ENCODE data around the gene PIK3CG.

PIK3CG gene

GRCh38 chr7:106839511-106839910, 25.6 kb upstream of the PIK3CG start:
- Histone ChIP-seq H4K5ac (ENCODE audit: low read length) (no peak overlapping the region), H3K4me1 (ENCODE audit: control insufficient read depth, low read depth, low read length) (no peaks in the 10 kb centered on the region), H3K4me3 (ENCODE audit: low read length) (no peak overlapping the region), H3K27me3 (ENCODE audit: insufficient read depth, low read length, poor library complexity) (no peaks in the 10 kb centered on the region), H4K8ac (ENCODE audit: low read depth, low read length) (no peak overlapping the region), H3K23ac (ENCODE audit: low read length) (no peak overlapping the region), H3K4me2 (ENCODE audit: low read length) (no peak overlapping the region), H2BK120ac (ENCODE audit: low read depth, low read length) (no peak overlapping the region), H3K79me1 (ENCODE audit: low read length) (no peaks in the 10 kb centered on the region), H2AK5ac (ENCODE audit: low read length) (no peak overlapping the region), H3K79me2 (ENCODE audit: control insufficient read depth, insufficient read depth, low read length) (no peaks in the 10 kb centered on the region), H3K36me3 (ENCODE audit: control insufficient read depth, insufficient read depth, low read length) (no peaks in the 10 kb centered on the region), H3K27ac (ENCODE audit: low read depth, low read length) (no peak overlapping the region), H3K9ac (ENCODE audit: low read length) (no peak overlapping the region), H3K56ac (ENCODE audit: low read length) (no peak overlapping the region), H3K18ac (ENCODE audit: low read length) (no peak overlapping the region), H2BK5ac (ENCODE audit: low read length) (no peak overlapping the region), H3K4ac (ENCODE audit: low read depth, low read length) (no peak overlapping the region), H2BK15ac (replicated peaks; ENCODE audit: low read depth) (no peak overlapping the region)
- WGBS (ENCODE audit: extremely low coverage, insufficient coverage, low lambda C conversion rate), result no CpG with 5 or more reads among the region's 2 CpGs
- DNase-seq, result no peak

GRCh38 chr7:106840342-106840741, 24.7 kb upstream of the PIK3CG start:
- Histone ChIP-seq H4K8ac (ENCODE audit: low read depth, low read length) (no peak overlapping the region), H3K27me3 (ENCODE audit: insufficient read depth, low read length, poor library complexity) (no peaks in the 10 kb centered on the region), H2BK120ac (ENCODE audit: low read depth, low read length) (no peak overlapping the region), H3K4me1 (ENCODE audit: control insufficient read depth, low read depth, low read length) (no peaks in the 10 kb centered on the region), H3K36me3 (ENCODE audit: control insufficient read depth, insufficient read depth, low read length) (no peaks in the 10 kb centered on the region), H2BK15ac (replicated peaks; ENCODE audit: low read depth) (no peak overlapping the region), H3K4me2 (ENCODE audit: low read length) (no peak overlapping the region), H3K79me2 (ENCODE audit: control insufficient read depth, insufficient read depth, low read length) (no peaks in the 10 kb centered on the region), H3K4me3 (ENCODE audit: low read length) (no peak overlapping the region), H3K4ac (ENCODE audit: low read depth, low read length) (no peak overlapping the region), H3K18ac (ENCODE audit: low read length) (no peak overlapping the region), H2BK5ac (ENCODE audit: low read length) (no peak overlapping the region), H3K56ac (ENCODE audit: low read length) (no peak overlapping the region), H2AK5ac (ENCODE audit: low read length) (no peak overlapping the region), H3K79me1 (ENCODE audit: low read length) (no peaks in the 10 kb centered on the region), H3K27ac (ENCODE audit: low read depth, low read length) (no peak overlapping the region), H3K9ac (ENCODE audit: low read length) (no peak overlapping the region), H3K23ac (ENCODE audit: low read length) (no peak overlapping the region), H4K5ac (ENCODE audit: low read length) (no peak overlapping the region)
- DNase-seq, result peak; percentile 70
- WGBS (ENCODE audit: extremely low coverage, insufficient coverage, low lambda C conversion rate), result no CpG with 5 or more reads among the region's 1 CpG

DNA sequence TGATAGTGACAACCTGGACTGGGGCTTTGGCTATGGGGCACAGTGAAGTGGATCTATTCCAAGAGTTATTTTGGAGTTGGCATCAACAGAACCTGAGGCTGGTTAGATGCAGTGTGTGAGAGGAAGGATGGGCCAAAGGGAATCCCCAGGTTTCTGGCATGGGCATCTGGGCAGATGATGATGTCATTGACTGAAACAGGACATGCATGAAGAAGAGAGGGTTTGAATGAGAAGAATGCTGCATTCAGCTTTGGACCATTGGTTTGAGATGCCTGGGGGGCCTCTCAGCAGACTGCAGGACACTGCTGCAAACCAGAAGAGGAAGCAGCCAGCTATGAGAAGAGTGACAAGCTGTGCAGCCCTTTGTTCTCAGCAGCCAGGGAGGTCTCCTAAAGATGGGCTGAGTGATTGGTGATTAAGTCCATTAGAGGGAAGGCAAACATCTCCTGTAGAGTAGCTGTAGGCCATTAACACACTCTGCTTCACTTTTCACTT, 23.1 kb upstream of the PIK3CG start:
- Histone ChIP-seq H3K4me2 (ENCODE audit: low read length) (no peak overlapping the region), H3K18ac (ENCODE audit: low read length) (no peak overlapping the region), H2BK120ac (ENCODE audit: low read depth, low read length) (no peak overlapping the region), H3K4me1 (ENCODE audit: control insufficient read depth, low read depth, low read length) (no peaks in the 10 kb centered on the region), H3K79me1 (ENCODE audit: low read length) (no peaks in the 10 kb centered on the region), H3K23ac (ENCODE audit: low read length) (no peak overlapping the region), H3K4ac (ENCODE audit: low read depth, low read length) (no peak overlapping the region), H4K5ac (ENCODE audit: low read length) (no peak overlapping the region), H3K4me3 (ENCODE audit: low read length) (no peak overlapping the region), H3K27me3 (ENCODE audit: insufficient read depth, low read length, poor library complexity) (no peaks in the 10 kb centered on the region), H2AK5ac (ENCODE audit: low read length) (no peak overlapping the region), H3K36me3 (ENCODE audit: control insufficient read depth, insufficient read depth, low read length) (no peaks in the 10 kb centered on the region), H2BK5ac (ENCODE audit: low read length) (no peak overlapping the region), H3K79me2 (ENCODE audit: control insufficient read depth, insufficient read depth, low read length) (no peaks in the 10 kb centered on the region), H2BK15ac (replicated peaks; ENCODE audit: low read depth) (no peak overlapping the region), H3K56ac (ENCODE audit: low read length) (no peak overlapping the region), H3K9ac (ENCODE audit: low read length) (no peak overlapping the region), H3K27ac (ENCODE audit: low read depth, low read length) (no peak overlapping the region), H4K8ac (ENCODE audit: low read depth, low read length) (no peak overlapping the region)
- peak; percentile 78 for DNase-seq

GRCh38 chr7:106844279-106844997, 20.6 kb upstream of the PIK3CG start:
- Histone ChIP-seq H3K18ac (ENCODE audit: low read length) (no peak overlapping the region), H3K9ac (ENCODE audit: low read length) (no peak overlapping the region), H3K4me1 (ENCODE audit: control insufficient read depth, low read depth, low read length) (no peaks in the 10 kb centered on the region), H3K4me3 (ENCODE audit: low read length) (no peak overlapping the region), H3K56ac (ENCODE audit: low read length) (no peak overlapping the region), H4K8ac (ENCODE audit: low read depth, low read length) (no peak overlapping the region), H3K27ac (ENCODE audit: low read depth, low read length) (no peak overlapping the region), H3K79me2 (ENCODE audit: control insufficient read depth, insufficient read depth, low read length) (no peaks in the 10 kb centered on the region), H3K4me2 (ENCODE audit: low read length) (no peak overlapping the region), H3K79me1 (ENCODE audit: low read length) (no peaks in the 10 kb centered on the region), H3K4ac (ENCODE audit: low read depth, low read length) (no peak overlapping the region), H3K23ac (ENCODE audit: low read length) (no peak overlapping the region), H4K5ac (ENCODE audit: low read length) (no peak overlapping the region), H2BK15ac (replicated peaks; ENCODE audit: low read depth) (no peak overlapping the region), H3K36me3 (ENCODE audit: control insufficient read depth, insufficient read depth, low read length) (no peaks in the 10 kb centered on the region), H2BK120ac (ENCODE audit: low read depth, low read length) (no peak overlapping the region), H3K27me3 (ENCODE audit: insufficient read depth, low read length, poor library complexity) (no peaks in the 10 kb centered on the region), H2BK5ac (ENCODE audit: low read length) (no peak overlapping the region), H2AK5ac (ENCODE audit: low read length) (no peak overlapping the region)
- WGBS (ENCODE audit: extremely low coverage, insufficient coverage, low lambda C conversion rate), result no CpG with 5 or more reads among the region's 11 CpGs
- DNase-seq, result no peak

- Histone ChIP-seq H3K27ac (ENCODE audit: low read depth, low read length) (no peak overlapping the region), H3K36me3 (ENCODE audit: control insufficient read depth, insufficient read depth, low read length) (no peaks in the 10 kb centered on the region), H4K8ac (ENCODE audit: low read depth, low read length) (no peak overlapping the region), H4K5ac (ENCODE audit: low read length) (no peak overlapping the region), H3K56ac (ENCODE audit: low read length) (no peak overlapping the region), H3K23ac (ENCODE audit: low read length) (no peak overlapping the region), H2BK15ac (replicated peaks; ENCODE audit: low read depth) (no peak overlapping the region), H2AK5ac (ENCODE audit: low read length) (no peak overlapping the region), H3K79me2 (ENCODE audit: control insufficient read depth, insufficient read depth, low read length) (no peaks in the 10 kb centered on the region), H2BK5ac (ENCODE audit: low read length) (no peak overlapping the region), H3K9ac (ENCODE audit: low read length) (no peak overlapping the region), H2BK120ac (ENCODE audit: low read depth, low read length) (no peak overlapping the region), H3K4ac (ENCODE audit: low read depth, low read length) (no peak overlapping the region), H3K18ac (ENCODE audit: low read length) (no peak overlapping the region), H3K27me3 (ENCODE audit: insufficient read depth, low read length, poor library complexity) (no peaks in the 10 kb centered on the region), H3K4me2 (ENCODE audit: low read length) (no peak overlapping the region), H3K4me1 (ENCODE audit: control insufficient read depth, low read depth, low read length) (no peaks in the 10 kb centered on the region), H3K4me3 (ENCODE audit: low read length) (no peak overlapping the region), H3K79me1 (ENCODE audit: low read length) (no peaks in the 10 kb centered on the region)
- no peak for DNase-seq
- no CpG with 5 or more reads among the region's 1 CpG for WGBS (ENCODE audit: extremely low coverage, insufficient coverage, low lambda C conversion rate)
These were observed 17.0 kb upstream of the PIK3CG start for GRCh38 chr7:106848049-106848448.

DNA sequence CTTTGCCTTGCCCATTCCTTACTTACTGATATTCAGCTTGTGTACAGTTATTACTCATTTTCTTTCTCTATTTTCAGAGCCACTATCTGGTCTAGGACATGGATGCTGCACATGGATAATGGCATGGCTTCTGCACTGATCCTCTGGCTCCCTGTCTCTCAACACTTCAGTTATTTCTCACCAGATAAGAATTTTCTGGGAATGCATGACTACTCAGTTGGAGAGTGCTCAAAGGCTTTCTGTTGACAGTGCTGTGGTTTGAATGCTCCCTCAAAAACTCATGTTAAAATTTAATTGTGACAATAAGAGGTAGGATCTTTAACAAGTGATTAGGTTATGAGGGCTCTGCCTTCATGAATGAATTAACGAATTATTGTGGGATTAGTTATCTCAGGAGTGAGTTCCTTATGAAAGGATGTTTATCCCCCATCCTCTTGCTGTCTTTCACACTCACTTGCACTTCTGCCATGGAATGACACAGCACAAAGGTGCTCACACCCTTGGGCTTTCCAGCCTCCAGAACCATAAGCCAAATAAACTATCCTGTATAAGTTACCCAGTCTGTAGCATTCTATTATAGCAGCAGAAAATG, 16.1 kb upstream of the PIK3CG start:
- Histone ChIP-seq H3K23ac (ENCODE audit: low read length) (no peak overlapping the region), H3K36me3 (ENCODE audit: control insufficient read depth, insufficient read depth, low read length) (no peaks in the 10 kb centered on the region), H3K27me3 (ENCODE audit: insufficient read depth, low read length, poor library complexity) (no peaks in the 10 kb centered on the region), H4K8ac (ENCODE audit: low read depth, low read length) (no peak overlapping the region), H3K9ac (ENCODE audit: low read length) (no peak overlapping the region), H2AK5ac (ENCODE audit: low read length) (no peak overlapping the region), H3K4me2 (ENCODE audit: low read length) (no peak overlapping the region), H3K4ac (ENCODE audit: low read depth, low read length) (no peak overlapping the region), H4K5ac (ENCODE audit: low read length) (no peak overlapping the region), H3K27ac (ENCODE audit: low read depth, low read length) (no peak overlapping the region), H3K18ac (ENCODE audit: low read length) (no peak overlapping the region), H3K79me1 (ENCODE audit: low read length) (no peaks in the 10 kb centered on the region), H2BK120ac (ENCODE audit: low read depth, low read length) (no peak overlapping the region), H3K79me2 (ENCODE audit: control insufficient read depth, insufficient read depth, low read length) (no peaks in the 10 kb centered on the region), H3K4me3 (ENCODE audit: low read length) (no peak overlapping the region), H2BK15ac (replicated peaks; ENCODE audit: low read depth) (no peak overlapping the region), H3K56ac (ENCODE audit: low read length) (no peak overlapping the region), H2BK5ac (ENCODE audit: low read length) (no peak overlapping the region), H3K4me1 (ENCODE audit: control insufficient read depth, low read depth, low read length) (no peaks in the 10 kb centered on the region)
- DNase-seq, result peak; percentile 30
- WGBS (ENCODE audit: extremely low coverage, insufficient coverage, low lambda C conversion rate), result no CpG with 5 or more reads among the region's 1 CpG
